Mammary epithelial cell (primary cell): ENCODE measurements around the gene PPP1R9B.

Experiments
- EZH2 ChIP-seq: IDR thresholded peaks from 2 replicates; pipeline ENCODE4 v1.6.1; 2012; ENCODE audit warnings: low read length, inconsistent platforms, borderline replicate concordance
- TF ChIP-seq, protein P1 (sequence below), 2 donors: IDR thresholded peaks in 1 of 2; conservative IDR thresholded peaks in 1 of 2; 2 replicates each; pipeline ENCODE4 v1.5.1; 2011 to 2012; ENCODE audit warnings: inconsistent platforms in 2 of 2, low read length in 2 of 2, mild to moderate bottlenecking in 2 of 2, control low read depth in 1 of 2, low read depth in 1 of 2; ENCODE audit not compliant: insufficient read depth in 1 of 2; ENCODE audit errors: extremely low read depth in 1 of 2

DNA sequence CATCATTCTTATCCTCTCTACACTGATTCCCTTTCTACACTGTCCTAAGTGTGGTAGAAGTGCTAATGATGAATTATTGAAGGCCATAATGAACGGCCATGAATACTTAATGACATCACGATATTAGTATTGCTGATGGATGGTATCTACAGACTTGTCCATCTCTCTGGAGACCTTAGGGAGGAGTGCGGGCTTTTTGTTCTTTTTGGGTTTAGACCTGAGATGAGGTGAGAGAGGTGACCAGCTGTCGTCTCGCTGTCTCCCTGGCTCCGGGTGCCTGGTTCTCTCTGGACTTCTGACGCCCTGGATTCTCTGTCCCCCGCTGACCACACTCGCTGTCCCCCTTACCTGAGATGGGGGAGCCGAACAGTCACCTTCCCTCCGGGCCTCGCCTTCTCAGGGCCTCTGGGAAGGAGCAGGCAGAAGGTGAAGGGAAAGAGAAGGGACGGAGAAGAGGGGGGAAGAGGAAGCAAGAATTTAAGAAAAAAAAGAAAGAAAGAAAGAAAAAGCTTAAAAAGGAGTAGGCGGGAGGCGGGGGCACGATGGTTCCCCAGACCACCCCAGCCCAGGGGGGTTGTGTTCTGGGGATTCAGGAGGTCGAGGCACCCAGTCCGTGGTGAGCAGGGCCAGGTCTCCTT lies 32.4 kb upstream of the PPP1R9B start:
- TF ChIP-seq, protein P1, sequence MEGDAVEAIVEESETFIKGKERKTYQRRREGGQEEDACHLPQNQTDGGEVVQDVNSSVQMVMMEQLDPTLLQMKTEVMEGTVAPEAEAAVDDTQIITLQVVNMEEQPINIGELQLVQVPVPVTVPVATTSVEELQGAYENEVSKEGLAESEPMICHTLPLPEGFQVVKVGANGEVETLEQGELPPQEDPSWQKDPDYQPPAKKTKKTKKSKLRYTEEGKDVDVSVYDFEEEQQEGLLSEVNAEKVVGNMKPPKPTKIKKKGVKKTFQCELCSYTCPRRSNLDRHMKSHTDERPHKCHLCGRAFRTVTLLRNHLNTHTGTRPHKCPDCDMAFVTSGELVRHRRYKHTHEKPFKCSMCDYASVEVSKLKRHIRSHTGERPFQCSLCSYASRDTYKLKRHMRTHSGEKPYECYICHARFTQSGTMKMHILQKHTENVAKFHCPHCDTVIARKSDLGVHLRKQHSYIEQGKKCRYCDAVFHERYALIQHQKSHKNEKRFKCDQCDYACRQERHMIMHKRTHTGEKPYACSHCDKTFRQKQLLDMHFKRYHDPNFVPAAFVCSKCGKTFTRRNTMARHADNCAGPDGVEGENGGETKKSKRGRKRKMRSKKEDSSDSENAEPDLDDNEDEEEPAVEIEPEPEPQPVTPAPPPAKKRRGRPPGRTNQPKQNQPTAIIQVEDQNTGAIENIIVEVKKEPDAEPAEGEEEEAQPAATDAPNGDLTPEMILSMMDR (conservative IDR thresholded peaks at IDR 0.05 in 1 of 2, IDR thresholded peaks at IDR 0.05 in 1 of 2; ENCODE audit: extremely low read depth in 1 of 2, insufficient read depth in 1 of 2, low read depth in 1 of 2, low read length in 2 of 2): no peak
- TF ChIP-seq EZH2: no peak
